GM04503 (cell line): ENCODE measurements around the gene ADGRG4.
"Not testable (repeated sequence)": the region's sequence is repeated elsewhere in the genome, so short reads cannot be mapped to it uniquely, and the experiment has no call there.

Experiments used
- DNase-seq: peaks from one replicate; pipeline ENCODE4 v3.0.0-alpha.2; 2012; ENCODE audit warnings: low read depth

Gene ADGRG4

GRCh38 chrX:136387951-136388502 is 87.3 kb downstream of the ADGRG4 start:
- no peak for DNase-seq

- no peak for DNase-seq
Observed at GRCh38 chrX:136390921-136391320, 90.2 kb downstream of the ADGRG4 start.

- DNase-seq: no peak
Observed at GRCh38 chrX:136395271-136395670, 94.5 kb downstream of the ADGRG4 start.

GRCh38 chrX:136397001-136397400 is 96.2 kb downstream of the ADGRG4 start:
- DNase-seq: no peak

GRCh38 chrX:136405126-136405525 is 104.4 kb downstream of the ADGRG4 start:
- DNase-seq: no peak

- no peak for DNase-seq
Observed at GRCh38 chrX:136417806-136418205, 117.0 kb downstream of the ADGRG4 start.

GRCh38 chrX:136421338-136421737 is 120.6 kb downstream of the ADGRG4 start:
- no peak for DNase-seq

GRCh38 chrX:136423724-136424123 is 123.0 kb downstream of the ADGRG4 start:
- no peak for DNase-seq

GRCh38 chrX:136425996-136426395 is 125.2 kb downstream of the ADGRG4 start:
- no peak for DNase-seq

GRCh38 chrX:136431625-136432024 is 130.9 kb downstream of the ADGRG4 start:
- DNase-seq: no peak

GRCh38 chrX:136437774-136438173 is 137.0 kb downstream of the ADGRG4 start:
- no peak for DNase-seq

GRCh38 chrX:136438192-136438591 is 137.4 kb downstream of the ADGRG4 start:
- DNase-seq: no peak

- not testable (repeated sequence) for DNase-seq
Observed at GRCh38 chrX:136445674-136446073, 144.9 kb downstream of the ADGRG4 start.

GRCh38 chrX:136446208-136446607 is 145.4 kb downstream of the ADGRG4 start:
- no peak for DNase-seq

- no peak for DNase-seq
Observed at GRCh38 chrX:136447308-136447707, 146.5 kb downstream of the ADGRG4 start.

GRCh38 chrX:136447968-136448367 is 147.2 kb downstream of the ADGRG4 start:
- DNase-seq: no peak

GRCh38 chrX:136450050-136450830 is 149.5 kb downstream of the ADGRG4 start:
- no peak for DNase-seq

- no peak for DNase-seq
Observed at GRCh38 chrX:136452614-136453013, 151.9 kb downstream of the ADGRG4 start.

- no peak for DNase-seq
Observed at GRCh38 chrX:136453114-136453513, 152.4 kb downstream of the ADGRG4 start.

- DNase-seq: no peak
Observed at GRCh38 chrX:136453771-136454170, 153.0 kb downstream of the ADGRG4 start.

GRCh38 chrX:136456133-136456532 is 155.4 kb downstream of the ADGRG4 start:
- no peak for DNase-seq

- DNase-seq: no peak
Observed at GRCh38 chrX:136457303-136457917, 156.6 kb downstream of the ADGRG4 start.

- no peak for DNase-seq
Observed at GRCh38 chrX:136464589-136464988, 163.8 kb downstream of the ADGRG4 start.
